Omental fat pad (tissue), 4 donors: Measurements from ENCODE around the gene GLI3. TPM values are rescaled to one million over a fixed set of nuclear protein-coding genes. Genes with fewer than 3 reads are reported as not detected.

Source experiments
- ATAC-seq: fragments of 150-250 bp; one replicate; pipeline ENCODE4 v1.9.1; 2016; ENCODE audit warnings: mild to moderate bottlenecking, moderate library complexity; ENCODE audit not compliant: low FRiP score
- DNase-seq: peaks from one replicate; pipeline ENCODE4 v3.0.0-alpha.2; 2019; ENCODE audit warnings: low spot score
- CTCF ChIP-seq, 3 donors: fragments of 450-650 bp; IDR thresholded peaks; one replicate each; pipeline ENCODE4 v1.5.1; 2016 to 2017; ENCODE audit warnings: antibody characterized with exemption in 3 of 3, mild to moderate bottlenecking in 3 of 3, moderate library complexity in 2 of 3
- total RNA-seq, 4 donors: library from RNA; depleted of rRNA; stranded (reverse); fragments of >200 nt; gene quantifications; one replicate each; pipeline ENCODE4 v1.1.0, GENCODE V29; 2016

The GLI3 gene
- total RNA-seq, 4 donors from 2014 or later = 10.0 to 19.2 (median 14.6) TPM

- ATAC-seq (no peak), DNase-seq (no peak)
- no peak for TF ChIP-seq CTCF (IDR thresholded peaks at IDR 0.05)
Observed at GRCh38 chr7:42233171-42233570, 3.8 kb downstream of the GLI3 start.

GRCh38 chr7:42232275-42232674 lies 4.7 kb downstream of the GLI3 start:
- TF ChIP-seq CTCF (IDR thresholded peaks at IDR 0.05) = no peak
- peak; percentile 50 for ATAC-seq
- peak; percentile 30 for DNase-seq

DNA sequence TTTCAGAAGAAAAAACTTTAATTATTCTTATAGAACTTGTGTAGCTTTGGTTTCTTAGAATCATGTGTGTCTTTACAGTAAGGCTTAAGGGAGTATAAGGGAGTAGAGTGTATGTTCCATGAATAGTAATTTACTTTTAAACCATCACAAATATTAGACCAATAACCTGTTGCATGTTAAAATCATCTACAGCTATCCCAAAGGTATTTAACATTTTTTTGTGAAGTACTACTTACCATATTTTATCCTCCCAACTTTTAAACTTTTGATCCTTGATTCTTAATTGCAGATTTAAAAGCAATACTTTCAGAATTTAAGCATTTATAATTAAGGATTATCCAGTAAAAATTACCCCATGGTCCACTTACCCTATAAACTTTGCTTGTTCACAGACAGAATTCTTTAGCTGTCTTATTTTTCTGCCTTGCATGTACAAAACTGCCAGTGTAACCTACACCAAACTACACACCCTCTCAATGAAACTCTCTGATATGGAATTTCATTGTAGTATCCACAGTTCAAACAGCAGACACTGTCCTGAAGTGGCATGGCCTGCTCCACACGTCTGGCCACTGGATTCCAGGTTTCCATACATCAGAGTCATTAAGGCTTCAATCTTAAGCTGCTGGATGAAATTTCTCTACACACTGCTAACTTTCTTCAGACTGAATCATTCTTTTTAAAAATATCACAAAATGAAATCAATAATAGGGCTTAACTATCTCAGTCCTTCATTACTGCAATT lies 5.8 kb downstream of the GLI3 start:
- TF ChIP-seq CTCF (IDR thresholded peaks at IDR 0.05) = no peak
- no peak for ATAC-seq
- DNase-seq = no peak

- ATAC-seq (peak; percentile 85), DNase-seq (no peak)
- TF ChIP-seq CTCF (IDR thresholded peaks at IDR 0.05) = no peak
Observed at GRCh38 chr7:42227936-42228591, 8.9 kb downstream of the GLI3 start.

- no peak for TF ChIP-seq CTCF (IDR thresholded peaks at IDR 0.05)
- no peak for ATAC-seq
- DNase-seq = no peak
Observed at GRCh38 chr7:42227541-42227935, 9.5 kb downstream of the GLI3 start.

- DNase-seq (no peak), ATAC-seq (no peak)
- TF ChIP-seq CTCF (IDR thresholded peaks at IDR 0.05) = no peak
Observed at GRCh38 chr7:42227021-42227420, 10.0 kb downstream of the GLI3 start.
